Vagina (tissue), 2 donors: ENCODE measurements around the gene CIAPIN1. TPM values are rescaled to one million over a fixed set of nuclear protein-coding genes. Genes with fewer than 3 reads are reported as not detected.
A peak's percentile ranks its signal among the peaks of the same experiment; 100 is the strongest.

Experiments used
- DNase-seq, 2 donors: peaks; one replicate each; pipeline ENCODE4 v3.0.0-alpha.2; 2017; ENCODE audit errors: extremely low spot score in 2 of 2
- H3K27ac ChIP-seq: fragments of 200-600 bp; sonication (generic); one replicate; pipeline ENCODE4 v1.5.1; 2019
- H3K27me3 ChIP-seq: fragments of 200-600 bp; sonication (generic); one replicate; pipeline ENCODE4 v1.5.1; 2019
- H3K36me3 ChIP-seq, 2 donors: fragments of 200-600 bp; sonication (generic); one replicate each; pipeline ENCODE4 v1.5.1; 2017 to 2019
- H3K4me1 ChIP-seq: fragments of 200-600 bp; sonication (generic); one replicate; pipeline ENCODE4 v1.5.1; 2019
- H3K4me3 ChIP-seq, 2 donors: fragments of 200-600 bp; sonication (generic); 1 replicate in 1 of 2; 2 replicates in 1 of 2; pipeline ENCODE4 v1.5.1; 2016 to 2019
- H3K9me3 ChIP-seq: fragments of 200-600 bp; sonication (generic); one replicate; pipeline ENCODE4 v1.5.1; 2019
- CTCF ChIP-seq, 3 experiments: fragments of 450-650 bp in 2 of 3; fragments of 200-600 bp in 1 of 3; sonication (generic) in 1 of 3; IDR thresholded peaks; one replicate each; pipeline ENCODE4 v1.5.1; 2017 to 2019; ENCODE audit warnings: antibody characterized with exemption in 3 of 3, mild to moderate bottlenecking in 2 of 3, moderate library complexity in 2 of 3
- POLR2A ChIP-seq, 2 donors: fragments of 450-650 bp; IDR thresholded peaks; one replicate each; pipeline ENCODE4 v1.6.1; 2017; ENCODE audit warnings: antibody characterized with exemption in 2 of 2, mild to moderate bottlenecking in 2 of 2, moderate library complexity in 2 of 2
- POLR2AphosphoS5 ChIP-seq, 2 donors: sonication (generic); formaldehyde crosslinking; IDR thresholded peaks; one replicate each; pipeline ENCODE4 v1.9.0; 2017; ENCODE audit warnings: antibody characterized with exemption in 2 of 2, mild to moderate bottlenecking in 2 of 2, low read depth in 1 of 2; ENCODE audit not compliant: insufficient read depth in 1 of 2
- intact Hi-C: fragments of 100-400 bp; cut with DNase I; formaldehyde crosslinking; loops from one replicate; pipeline ENCODE4 v1.15.1; 2023
- total RNA-seq: library from RNA; depleted of rRNA; stranded (reverse); fragments of >200 nt; gene quantifications from one replicate; pipeline ENCODE4 v1.2.3, GENCODE V29; 2016

Gene CIAPIN1
- total RNA-seq, 1 donor from 2014 or later = 28.0 TPM

GRCh38 chr16:57394444-57394843 lies 52.7 kb downstream of the CIAPIN1 start:
- Histone ChIP-seq H3K9me3 (no peaks in the 10 kb centered on the region), H3K4me1 (peaks cover 6% of the 10 kb centered on the region), H3K4me3 (no peak overlapping the region), H3K27me3 (no peaks in the 10 kb centered on the region), H3K27ac (no peak overlapping the region), H3K36me3 (no peaks in the 10 kb centered on the region)
- TF ChIP-seq POLR2AphosphoS5 (IDR thresholded peaks at IDR 0.05; ENCODE audit: insufficient read depth in 1 of 2, low read depth in 1 of 2) (peak in 1 of 2 donors; percentile 57), POLR2A (IDR thresholded peaks at IDR 0.05) (no peak)
- intact Hi-C loops = no loop called here
- DNase-seq = no peak

DNA sequence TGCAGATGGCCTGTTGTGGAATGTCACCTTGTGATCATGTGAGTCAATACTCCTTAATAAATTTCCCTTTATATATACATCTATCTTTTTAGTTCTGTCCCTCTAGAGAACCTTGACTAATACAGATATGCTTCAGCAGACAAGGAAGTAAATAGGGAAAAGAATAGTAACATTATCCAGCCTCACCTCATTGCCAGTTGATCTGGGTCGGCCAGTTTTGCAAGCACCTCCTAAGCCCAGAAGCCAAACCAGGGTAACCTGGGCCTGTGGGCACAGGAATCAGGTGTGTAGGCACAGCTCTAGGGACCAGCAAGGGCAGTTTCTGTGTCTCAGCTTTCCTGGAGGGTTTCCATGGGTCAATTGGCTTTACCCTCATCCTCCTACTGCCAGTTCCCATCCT lies 54.5 kb downstream of the CIAPIN1 start:
- H3K4me1 ChIP-seq = peaks cover 6% of the 10 kb centered on the region
- no peak for TF ChIP-seq CTCF (IDR thresholded peaks at IDR 0.05)
- peak in 1 of 2 donors; percentile 82 for TF ChIP-seq POLR2AphosphoS5 (IDR thresholded peaks at IDR 0.05; ENCODE audit: insufficient read depth in 1 of 2, low read depth in 1 of 2)
- no peak for TF ChIP-seq POLR2A (IDR thresholded peaks at IDR 0.05)
- H3K36me3 ChIP-seq = no peaks in the 10 kb centered on the region
- no peak for DNase-seq
- no peak overlapping the region for H3K27ac ChIP-seq
- no peaks in the 10 kb centered on the region for H3K9me3 ChIP-seq
- intact Hi-C loops = no loop called here
- H3K4me3 ChIP-seq = no peak overlapping the region
- no peaks in the 10 kb centered on the region for H3K27me3 ChIP-seq

- peaks cover 12% of the 10 kb centered on the region for H3K4me1 ChIP-seq
- no peak overlapping the region for H3K4me3 ChIP-seq
- no peak for TF ChIP-seq POLR2A (IDR thresholded peaks at IDR 0.05)
- no peak for TF ChIP-seq CTCF (IDR thresholded peaks at IDR 0.05)
- no peak for TF ChIP-seq POLR2AphosphoS5 (IDR thresholded peaks at IDR 0.05; ENCODE audit: insufficient read depth in 1 of 2, low read depth in 1 of 2)
- H3K36me3 ChIP-seq = no peaks in the 10 kb centered on the region
- no peak for DNase-seq
- no peaks in the 10 kb centered on the region for H3K27me3 ChIP-seq
- H3K9me3 ChIP-seq = no peaks in the 10 kb centered on the region
- intact Hi-C loops = no loop called here
- no peak overlapping the region for H3K27ac ChIP-seq
Measured at GRCh38 chr16:57391708-57392107, 55.5 kb downstream of the CIAPIN1 start.

GRCh38 chr16:57391300-57391699 lies 55.9 kb downstream of the CIAPIN1 start:
- no peak for DNase-seq
- Histone ChIP-seq H3K9me3 (no peaks in the 10 kb centered on the region), H3K36me3 (no peaks in the 10 kb centered on the region), H3K27me3 (no peaks in the 10 kb centered on the region), H3K4me3 (no peak overlapping the region), H3K4me1 (peaks cover 16% of the 10 kb centered on the region), H3K27ac (no peak overlapping the region)
- TF ChIP-seq POLR2AphosphoS5 (IDR thresholded peaks at IDR 0.05; ENCODE audit: insufficient read depth in 1 of 2, low read depth in 1 of 2) = no peak
- no peak for TF ChIP-seq CTCF (IDR thresholded peaks at IDR 0.05)
- TF ChIP-seq POLR2A (IDR thresholded peaks at IDR 0.05) = no peak
- intact Hi-C loops = no loop called here

DNA sequence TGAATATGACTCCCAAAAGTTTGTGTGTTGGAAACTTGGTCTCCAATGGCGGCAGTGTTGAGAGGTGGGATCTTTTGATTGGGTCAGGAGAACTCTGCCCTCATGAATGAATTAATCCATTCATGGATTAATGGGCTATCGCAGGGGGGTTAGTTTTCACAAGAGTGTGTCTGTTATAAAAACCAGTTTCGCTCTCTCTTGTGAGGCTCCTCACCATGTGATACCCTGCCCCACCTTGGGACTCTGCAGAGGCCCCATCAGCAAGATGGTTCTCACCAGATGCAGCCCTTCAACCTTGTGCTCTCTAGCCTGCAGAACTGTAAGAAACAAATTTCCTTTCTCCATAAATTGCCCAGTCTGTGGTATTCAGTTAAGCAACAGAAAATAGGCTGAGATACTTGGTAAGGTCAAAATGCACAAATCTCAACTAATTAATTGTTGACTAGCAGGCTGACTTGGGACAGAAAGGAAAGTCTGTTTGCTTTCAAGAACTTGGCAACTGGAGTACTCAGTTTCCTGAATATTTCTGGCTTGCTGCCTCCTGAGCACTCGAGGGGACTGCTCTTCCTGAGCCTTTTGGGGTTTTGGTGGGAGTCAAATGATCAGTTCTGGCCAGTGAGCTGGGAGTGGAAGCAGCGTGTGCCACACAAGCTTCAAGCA lies 56.4 kb downstream of the CIAPIN1 start:
- H3K9me3 ChIP-seq = no peaks in the 10 kb centered on the region
- no peak for DNase-seq
- intact Hi-C loops = no loop called here
- H3K27ac ChIP-seq = no peak overlapping the region
- no peak overlapping the region for H3K4me3 ChIP-seq
- peaks cover 19% of the 10 kb centered on the region for H3K4me1 ChIP-seq
- no peaks in the 10 kb centered on the region for H3K27me3 ChIP-seq
- H3K36me3 ChIP-seq = no peaks in the 10 kb centered on the region
- TF ChIP-seq CTCF (IDR thresholded peaks at IDR 0.05) (no peak), POLR2AphosphoS5 (IDR thresholded peaks at IDR 0.05; ENCODE audit: insufficient read depth in 1 of 2, low read depth in 1 of 2) (no peak), POLR2A (IDR thresholded peaks at IDR 0.05) (no peak)
